Activated naive CD4-positive, alpha-beta T cell treated with anti-CD3 and anti-CD28 coated beads, Interleukin-2, amount 50 U/mL, for 24 hours (primary cell): ENCODE data around the gene TXNDC11.

Experiments
- H3K27ac Mint-ChIP-seq: one replicate; pipeline ENCODE4 v1.8.0; 2021; ENCODE audit warnings: mild to moderate bottlenecking, mixed read lengths
- H3K27me3 Mint-ChIP-seq: one replicate; pipeline ENCODE4 v1.8.0; 2021; ENCODE audit warnings: mixed read lengths
- H3K36me3 Mint-ChIP-seq: one replicate; pipeline ENCODE4 v1.8.0; 2021; ENCODE audit warnings: mixed read lengths
- H3K4me1 Mint-ChIP-seq: one replicate; pipeline ENCODE4 v1.8.0; 2021; ENCODE audit warnings: mixed read lengths
- H3K4me3 Mint-ChIP-seq: one replicate; pipeline ENCODE4 v1.8.0; 2021; ENCODE audit warnings: mild to moderate bottlenecking, mixed read lengths
- H3K9me3 Mint-ChIP-seq: one replicate; pipeline ENCODE4 v1.8.0; 2021; ENCODE audit warnings: mixed read lengths

Gene TXNDC11

GRCh38 chr16:11679941-11680911 lies 62.4 kb downstream of the TXNDC11 start:
- Mint-ChIP-seq H3K9me3 (no peaks in the 10 kb centered on the region), H3K27me3 (no peaks in the 10 kb centered on the region), H3K4me3 (no peak overlapping the region), H3K27ac (peak overlapping the region; percentile 81), H3K36me3 (peaks cover 5% of the 10 kb centered on the region), H3K4me1 (peaks cover 54% of the 10 kb centered on the region)

- Mint-ChIP-seq H3K4me3 (no peak overlapping the region), H3K36me3 (peaks cover 2% of the 10 kb centered on the region), H3K9me3 (no peaks in the 10 kb centered on the region), H3K4me1 (peaks cover 62% of the 10 kb centered on the region), H3K27ac (peak overlapping the region; percentile 81), H3K27me3 (no peaks in the 10 kb centered on the region)
Measured at GRCh38 chr16:11679250-11679649, 63.4 kb downstream of the TXNDC11 start.

GRCh38 chr16:11677959-11678881 lies 64.4 kb downstream of the TXNDC11 start:
- no peaks in the 10 kb centered on the region for H3K9me3 Mint-ChIP-seq
- peaks cover 2% of the 10 kb centered on the region for H3K36me3 Mint-ChIP-seq
- H3K4me3 Mint-ChIP-seq, result no peak overlapping the region
- peaks cover 71% of the 10 kb centered on the region for H3K4me1 Mint-ChIP-seq
- H3K27ac Mint-ChIP-seq, result peak overlapping the region; percentile 70
- no peaks in the 10 kb centered on the region for H3K27me3 Mint-ChIP-seq

- H3K27ac Mint-ChIP-seq, result peak overlapping the region; percentile 53
- peaks cover 69% of the 10 kb centered on the region for H3K4me1 Mint-ChIP-seq
- H3K27me3 Mint-ChIP-seq, result no peaks in the 10 kb centered on the region
- H3K9me3 Mint-ChIP-seq, result no peaks in the 10 kb centered on the region
- H3K36me3 Mint-ChIP-seq, result no peaks in the 10 kb centered on the region
- no peak overlapping the region for H3K4me3 Mint-ChIP-seq
Measured at GRCh38 chr16:11677451-11677951, 65.2 kb downstream of the TXNDC11 start.

- Mint-ChIP-seq H3K36me3 (no peaks in the 10 kb centered on the region), H3K27me3 (no peaks in the 10 kb centered on the region), H3K27ac (peak overlapping the region; percentile 18), H3K4me3 (no peak overlapping the region), H3K4me1 (peaks cover 69% of the 10 kb centered on the region), H3K9me3 (no peaks in the 10 kb centered on the region)
Measured at GRCh38 chr16:11676799-11677198, 65.9 kb downstream of the TXNDC11 start.

- peaks cover 69% of the 10 kb centered on the region for H3K4me1 Mint-ChIP-seq
- no peaks in the 10 kb centered on the region for H3K27me3 Mint-ChIP-seq
- no peak overlapping the region for H3K4me3 Mint-ChIP-seq
- no peaks in the 10 kb centered on the region for H3K9me3 Mint-ChIP-seq
- H3K27ac Mint-ChIP-seq, result no peak overlapping the region
- no peaks in the 10 kb centered on the region for H3K36me3 Mint-ChIP-seq
Measured at GRCh38 chr16:11675561-11676511, 66.8 kb downstream of the TXNDC11 start.

- no peak overlapping the region for H3K27ac Mint-ChIP-seq
- no peaks in the 10 kb centered on the region for H3K27me3 Mint-ChIP-seq
- H3K36me3 Mint-ChIP-seq, result no peaks in the 10 kb centered on the region
- H3K4me1 Mint-ChIP-seq, result peaks cover 69% of the 10 kb centered on the region
- H3K4me3 Mint-ChIP-seq, result no peak overlapping the region
- H3K9me3 Mint-ChIP-seq, result no peaks in the 10 kb centered on the region
Measured at GRCh38 chr16:11674818-11675560, 67.7 kb downstream of the TXNDC11 start.

GRCh38 chr16:11674001-11674817 lies 68.4 kb downstream of the TXNDC11 start:
- Mint-ChIP-seq H3K9me3 (no peaks in the 10 kb centered on the region), H3K27me3 (no peaks in the 10 kb centered on the region), H3K27ac (peak overlapping the region; percentile 46), H3K4me1 (peaks cover 70% of the 10 kb centered on the region), H3K36me3 (no peaks in the 10 kb centered on the region), H3K4me3 (no peak overlapping the region)

- Mint-ChIP-seq H3K27me3 (no peaks in the 10 kb centered on the region), H3K27ac (peak overlapping the region; percentile 88), H3K4me1 (peaks cover 70% of the 10 kb centered on the region), H3K9me3 (no peaks in the 10 kb centered on the region), H3K36me3 (no peaks in the 10 kb centered on the region), H3K4me3 (peak overlapping the region; percentile 36)
Measured at GRCh38 chr16:11673091-11674000, 69.3 kb downstream of the TXNDC11 start.

GRCh38 chr16:11672206-11673090 lies 70.2 kb downstream of the TXNDC11 start:
- Mint-ChIP-seq H3K4me1 (peaks cover 65% of the 10 kb centered on the region), H3K4me3 (peak overlapping the region; percentile 51), H3K27me3 (no peaks in the 10 kb centered on the region), H3K36me3 (no peaks in the 10 kb centered on the region), H3K9me3 (no peaks in the 10 kb centered on the region), H3K27ac (peak overlapping the region; percentile 88)

- no peaks in the 10 kb centered on the region for H3K9me3 Mint-ChIP-seq
- H3K4me1 Mint-ChIP-seq, result peaks cover 67% of the 10 kb centered on the region
- peak overlapping the region; percentile 51 for H3K4me3 Mint-ChIP-seq
- H3K27ac Mint-ChIP-seq, result peak overlapping the region; percentile 88
- H3K27me3 Mint-ChIP-seq, result no peaks in the 10 kb centered on the region
- no peaks in the 10 kb centered on the region for H3K36me3 Mint-ChIP-seq
Measured at GRCh38 chr16:11671676-11672075, 71.0 kb downstream of the TXNDC11 start.

GRCh38 chr16:11671271-11671670 lies 71.4 kb downstream of the TXNDC11 start:
- Mint-ChIP-seq H3K9me3 (no peaks in the 10 kb centered on the region), H3K27ac (peak overlapping the region; percentile 84), H3K27me3 (no peaks in the 10 kb centered on the region), H3K36me3 (no peaks in the 10 kb centered on the region), H3K4me3 (no peak overlapping the region), H3K4me1 (peaks cover 71% of the 10 kb centered on the region)
